PFSK-1 (cell line): ENCODE data around the gene LCN1.

Experiments
- POLR2AphosphoS5 ChIP-seq: IDR thresholded peaks from 2 replicates; pipeline ENCODE4 v1.6.1; 2012; ENCODE audit warnings: low read depth, mild to moderate bottlenecking, control low read depth, low read length, moderate library complexity
- SIN3A ChIP-seq: IDR thresholded peaks from 2 replicates; pipeline ENCODE4 v1.6.1; 2012; ENCODE audit warnings: mild to moderate bottlenecking, low read length, moderate library complexity, borderline replicate concordance; ENCODE audit not compliant: insufficient read depth
- TAF1 ChIP-seq: IDR thresholded peaks from 2 replicates; pipeline ENCODE4 v1.6.1; 2012; ENCODE audit warnings: low read length, control low read depth, borderline replicate concordance; ENCODE audit not compliant: insufficient read depth

GRCh38 chr9:135574331-135574730, 53.1 kb downstream of the LCN1 start:
- no peak for TF ChIP-seq SIN3A
- TF ChIP-seq TAF1: no peak
- no peak for TF ChIP-seq POLR2AphosphoS5
